ENCODE measurements around the gene LONRF3. TPM values are rescaled to one million over a fixed set of nuclear protein-coding genes. Genes with fewer than 3 reads are reported as not detected.

LONRF3 gene
- total and polyA plus RNA-seq, 2 of the 8 experiments (the other 6 are each of a cell fraction or from before 2014, with no cell fraction given): 0.11 TPM; not detected in 1

DNA sequence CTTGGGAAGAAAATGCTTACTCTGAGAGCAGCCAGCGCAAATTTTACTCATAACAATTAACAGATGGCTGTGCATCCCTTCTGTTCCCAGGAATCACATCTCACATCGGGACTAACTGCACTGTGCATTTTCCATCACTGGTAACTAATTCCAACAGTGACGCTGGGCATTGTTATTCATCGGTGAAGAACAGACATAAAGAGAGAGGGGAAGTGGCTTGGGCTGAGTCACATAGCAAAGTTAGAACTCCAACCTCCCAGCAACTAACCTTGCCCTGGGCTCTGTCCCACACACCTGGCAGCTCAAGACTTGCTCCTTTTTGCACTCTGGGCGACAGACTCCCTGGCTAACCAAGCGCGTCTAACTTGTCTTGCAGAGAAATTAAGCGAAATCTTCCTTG, 6.4 kb upstream of the LONRF3 start:
- WGBS, 2 experiments (ENCODE audit: extremely low coverage in 1 of 2, insufficient coverage in 1 of 2, insufficient read length in 1 of 2, insufficient replicate concordance in 2 of 2, low coverage in 1 of 2, low lambda C conversion rate in 2 of 2, missing lambda C conversion rate in 1 of 2): 57% methylated on average over 6 of the region's 8 CpGs; no CpG with 5 or more reads in 1 of the 2 experiments
- TF ChIP-seq SP2 (IDR thresholded peaks at IDR 0.05; ENCODE audit: low read length) (no peak), RAD21 (IDR thresholded peaks at IDR 0.05 in 1 of 2, conservative IDR thresholded peaks at IDR 0.05 in 1 of 2; ENCODE audit: low read depth in 2 of 2, low read length in 2 of 2) (no peak), SP4 (IDR thresholded peaks at IDR 0.05; ENCODE audit: low read length) (no peak), TBP (IDR thresholded peaks at IDR 0.05; ENCODE audit: low read depth, low read length) (no peak), CBX8 (IDR thresholded peaks at IDR 0.05; ENCODE audit: borderline replicate concordance, low read depth, low read length) (no peak), HDAC2 (IDR thresholded peaks at IDR 0.05; ENCODE audit: borderline replicate concordance in 1 of 2, low read depth in 2 of 2, low read length in 2 of 2) (no peak), JUND (IDR thresholded peaks at IDR 0.05; ENCODE audit: low read length) (no peak), PHF8 (conservative IDR thresholded peaks at IDR 0.05; ENCODE audit: low read depth, low read length) (no peak)
- no peak overlapping the region for H3K23ac ChIP-seq (ENCODE audit: insufficient read length)

More for the DNA sequence above, 6.4 kb upstream of the LONRF3 start:
- Histone ChIP-seq H3K27ac (ENCODE audit: low read depth, low read length) (no peak overlapping the region), H4K20me1 (replicated peaks in 1 of 2; ENCODE audit: control insufficient read depth in 1 of 2, insufficient read depth in 2 of 2, low read length in 2 of 2) (peaks cover 0 to 4% of the 10 kb centered on the region in 2 experiments), H2BK20ac (ENCODE audit: low read length) (no peak overlapping the region), H4K91ac (replicated peaks; ENCODE audit: insufficient read length, low read length) (no peak overlapping the region), H3K79me1 (ENCODE audit: low read depth, low read length) (no peaks in the 10 kb centered on the region), H3K14ac (ENCODE audit: insufficient read length) (no peak overlapping the region), H3K4me2 (ENCODE audit: insufficient read depth in 1 of 2, low read depth in 2 of 2, low read length in 2 of 2) (no peak overlapping the region), H4K8ac (ENCODE audit: extremely low read depth, insufficient read depth, low read length) (no peak overlapping the region), H3K18ac (ENCODE audit: extremely low read depth, low read length) (no peak overlapping the region), H3K79me2 (ENCODE audit: control insufficient read depth in 1 of 2, insufficient read depth in 2 of 2, low read length in 2 of 2) (no peaks in the 10 kb centered on the region), H2BK15ac (ENCODE audit: low read length) (no peak overlapping the region), H3K4me1 (replicated peaks in 1 of 4; ENCODE audit: control insufficient read depth in 3 of 4, insufficient read depth in 4 of 4, low read length in 3 of 4) (no peaks in the 10 kb centered on the region; a peak in 1 of 7 replicates), H2AFZ (ENCODE audit: low read length) (no peak overlapping the region), H3K23me2 (ENCODE audit: low read depth, low read length) (no peaks in the 10 kb centered on the region), H2BK120ac (replicated peaks; ENCODE audit: low read depth, low read length) (no peak overlapping the region), H3K27me3 (replicated peaks in 1 of 4; ENCODE audit: control insufficient read depth in 3 of 4, extremely low read depth in 1 of 4, insufficient read depth in 3 of 4, low read length in 3 of 4) (peaks cover 40 to 76% (median 55%) of the 10 kb centered on the region in 4 experiments), H3K4me3 (ENCODE audit: extremely low read depth in 1 of 4, insufficient read depth in 2 of 4, low read depth in 3 of 4, low read length in 4 of 4) (no peak overlapping the region), H2AK5ac (ENCODE audit: low read depth, low read length) (no peak overlapping the region), H4K5ac (ENCODE audit: insufficient read length, low read depth, low read length) (no peak overlapping the region), H3K9me3 (ENCODE audit: insufficient read depth in 2 of 2, low read depth in 1 of 2, low read length in 1 of 2) (no peaks in the 10 kb centered on the region), H3K9ac (replicated peaks in 1 of 4; ENCODE audit: extremely low read depth in 1 of 4, low read depth in 3 of 4, low read length in 3 of 4) (no peak overlapping the region), H3K4ac (replicated peaks; ENCODE audit: insufficient read length, low read depth, low read length) (no peak overlapping the region), H3K36me3 (ENCODE audit: control insufficient read depth in 2 of 4, insufficient read depth in 4 of 4, low read length in 3 of 4) (no peaks in the 10 kb centered on the region), H2BK12ac (ENCODE audit: low read depth, low read length) (no peak overlapping the region), H3K56ac (replicated peaks; ENCODE audit: insufficient read length, low read depth, low read length) (no peak overlapping the region), H2BK5ac (ENCODE audit: low read depth, low read length) (no peak overlapping the region)
- FAIRE-seq: no peak
- DNase-seq (ENCODE audit: low read depth in 1 of 2, low spot score in 2 of 2): no peak
- ChIA-PET POLR2A (ENCODE audit: partially characterized antibody) (no interaction called here), CTCF (ENCODE audit: partially characterized antibody) (no interaction called here)
